Osteoblast (primary cell): ENCODE data around the gene WWOX. TPM values are rescaled to one million over a fixed set of nuclear protein-coding genes. Genes with fewer than 3 reads are reported as not detected.

Source experiments
- DNase-seq: peaks from one replicate; pipeline ENCODE4 v3.0.0; 2011; ENCODE audit warnings: low spot score, mixed read lengths; ENCODE audit not compliant: insufficient read length; ENCODE audit errors: missing footprints
- H2AFZ ChIP-seq: 2 replicates; pipeline ENCODE4 v1.6.0; 2011; ENCODE audit warnings: mild to moderate bottlenecking, low read length
- H3K27ac ChIP-seq: 2 replicates; pipeline ENCODE4 v1.5.1; 2011; ENCODE audit warnings: mild to moderate bottlenecking, low read depth, low read length, moderate library complexity
- H3K27me3 ChIP-seq: 2 replicates; pipeline ENCODE4 v1.6.0; 2012; ENCODE audit warnings: mild to moderate bottlenecking, control low read depth, inconsistent platforms, low read length, moderate library complexity; ENCODE audit not compliant: insufficient read depth
- H3K36me3 ChIP-seq: 2 replicates; pipeline ENCODE4 v1.5.1; 2011; ENCODE audit warnings: mild to moderate bottlenecking, low read length, control low read depth, moderate library complexity; ENCODE audit not compliant: insufficient read depth
- H3K4me1 ChIP-seq: 2 replicates; pipeline ENCODE4 v1.5.1; 2011; ENCODE audit warnings: mild to moderate bottlenecking, low read length, control low read depth, moderate library complexity; ENCODE audit not compliant: insufficient read depth
- H3K4me2 ChIP-seq: 2 replicates; pipeline ENCODE4 v1.6.0; 2011; ENCODE audit warnings: mild to moderate bottlenecking, low read length; ENCODE audit not compliant: insufficient read depth
- H3K4me3 ChIP-seq: fragments of 200-600 bp; sonication (generic); 3 replicates; pipeline ENCODE4 v1.5.1; 2012; ENCODE audit warnings: mild to moderate bottlenecking, low read length, inconsistent platforms; ENCODE audit not compliant: insufficient read depth
- H3K79me2 ChIP-seq: 2 replicates; pipeline ENCODE4 v1.6.0; 2012; ENCODE audit warnings: mild to moderate bottlenecking, low read length, control low read depth, inconsistent platforms; ENCODE audit not compliant: insufficient read depth
- H3K9me3 ChIP-seq: 2 replicates; pipeline ENCODE4 v1.5.1; 2011; ENCODE audit warnings: low read depth, low read length, control low read depth
- H4K20me1 ChIP-seq: 2 replicates; pipeline ENCODE4 v1.6.0; 2012; ENCODE audit warnings: mild to moderate bottlenecking, low read length, control low read depth; ENCODE audit not compliant: insufficient read depth
- CTCF ChIP-seq: IDR thresholded peaks from 2 replicates; pipeline ENCODE4 v1.5.1; 2011; ENCODE audit warnings: mild to moderate bottlenecking, low read depth, low read length, moderate library complexity; ENCODE audit errors: extremely low read depth
- total RNA-seq: library from RNA; depleted of rRNA; stranded (reverse); fragments of >200 nt; gene quantifications from 2 replicates; pipeline ENCODE4 v1.2.3, GENCODE V29; 2012

WWOX gene
- total RNA-seq, 1 donor = 23.9 TPM

- TF ChIP-seq CTCF = no peak
- Histone ChIP-seq H3K27ac (no peak overlapping the region), H3K4me2 (no peak overlapping the region), H3K27me3 (no peaks in the 10 kb centered on the region), H3K36me3 (no peaks in the 10 kb centered on the region), H2AFZ (no peak overlapping the region), H3K9me3 (peaks cover 2% of the 10 kb centered on the region), H3K4me3 (no peak overlapping the region), H3K79me2 (no peaks in the 10 kb centered on the region), H3K4me1 (no peaks in the 10 kb centered on the region), H4K20me1 (no peaks in the 10 kb centered on the region)
- no peak for DNase-seq
Observed at GRCh38 chr16:78553268-78554039, 454.0 kb downstream of the WWOX start.

GRCh38 chr16:78556421-78556820, 457.0 kb downstream of the WWOX start:
- no peaks in the 10 kb centered on the region for H3K27me3 ChIP-seq
- TF ChIP-seq CTCF = no peak

GRCh38 chr16:78560997-78561396, 461.5 kb downstream of the WWOX start:
- H3K27me3 ChIP-seq = no peaks in the 10 kb centered on the region
- H3K27ac ChIP-seq = no peak overlapping the region
- H3K79me2 ChIP-seq = no peaks in the 10 kb centered on the region
- no peak for TF ChIP-seq CTCF
- H3K4me1 ChIP-seq = no peaks in the 10 kb centered on the region
- no peak overlapping the region for H3K4me2 ChIP-seq
- no peak overlapping the region for H2AFZ ChIP-seq
- H3K36me3 ChIP-seq = no peaks in the 10 kb centered on the region
- peaks cover 3% of the 10 kb centered on the region for H3K9me3 ChIP-seq
- H3K4me3 ChIP-seq = no peak overlapping the region
- no peak for DNase-seq
- H4K20me1 ChIP-seq = no peaks in the 10 kb centered on the region

More at GRCh38 chr16:78556421-78556820, 457.0 kb downstream of the WWOX start:
- Histone ChIP-seq H3K9me3 (peaks cover 3% of the 10 kb centered on the region), H3K36me3 (no peaks in the 10 kb centered on the region), H3K79me2 (no peaks in the 10 kb centered on the region), H3K27ac (no peak overlapping the region), H3K4me2 (no peak overlapping the region), H4K20me1 (no peaks in the 10 kb centered on the region), H2AFZ (no peak overlapping the region), H3K4me1 (no peaks in the 10 kb centered on the region), H3K4me3 (no peak overlapping the region)
- DNase-seq = no peak

GRCh38 chr16:78562111-78562510, 462.7 kb downstream of the WWOX start:
- no peaks in the 10 kb centered on the region for H3K4me1 ChIP-seq
- H3K36me3 ChIP-seq = no peaks in the 10 kb centered on the region
- no peak overlapping the region for H3K4me3 ChIP-seq
- no peak for DNase-seq
- H3K27ac ChIP-seq = no peak overlapping the region
- no peak for TF ChIP-seq CTCF
- no peaks in the 10 kb centered on the region for H3K79me2 ChIP-seq
- no peaks in the 10 kb centered on the region for H4K20me1 ChIP-seq
- H2AFZ ChIP-seq = no peak overlapping the region
- peaks cover 3% of the 10 kb centered on the region for H3K9me3 ChIP-seq
- no peak overlapping the region for H3K4me2 ChIP-seq
- no peaks in the 10 kb centered on the region for H3K27me3 ChIP-seq
